Occipital lobe (tissue), 2 donors: ENCODE results near the gene DCAF5. TPM values are rescaled to one million over a fixed set of nuclear protein-coding genes. Genes with fewer than 3 reads are reported as not detected.
"Not testable (repeated sequence)": the region's sequence is repeated elsewhere in the genome, so short reads cannot be mapped to it uniquely, and the experiment has no call there.

Experiments
- DNase-seq: peaks from one replicate; lab custom pipeline; 2025; lab: John Stamatoyannopoulos, UW
- total RNA-seq: library from RNA; depleted of rRNA; stranded (reverse); fragments of >200 nt; gene quantifications from one replicate; pipeline ENCODE4 v1.2.3, GENCODE V29; 2014

Gene DCAF5
- total RNA-seq, 1 donor from 2014 or later: 37.1 TPM

DNA sequence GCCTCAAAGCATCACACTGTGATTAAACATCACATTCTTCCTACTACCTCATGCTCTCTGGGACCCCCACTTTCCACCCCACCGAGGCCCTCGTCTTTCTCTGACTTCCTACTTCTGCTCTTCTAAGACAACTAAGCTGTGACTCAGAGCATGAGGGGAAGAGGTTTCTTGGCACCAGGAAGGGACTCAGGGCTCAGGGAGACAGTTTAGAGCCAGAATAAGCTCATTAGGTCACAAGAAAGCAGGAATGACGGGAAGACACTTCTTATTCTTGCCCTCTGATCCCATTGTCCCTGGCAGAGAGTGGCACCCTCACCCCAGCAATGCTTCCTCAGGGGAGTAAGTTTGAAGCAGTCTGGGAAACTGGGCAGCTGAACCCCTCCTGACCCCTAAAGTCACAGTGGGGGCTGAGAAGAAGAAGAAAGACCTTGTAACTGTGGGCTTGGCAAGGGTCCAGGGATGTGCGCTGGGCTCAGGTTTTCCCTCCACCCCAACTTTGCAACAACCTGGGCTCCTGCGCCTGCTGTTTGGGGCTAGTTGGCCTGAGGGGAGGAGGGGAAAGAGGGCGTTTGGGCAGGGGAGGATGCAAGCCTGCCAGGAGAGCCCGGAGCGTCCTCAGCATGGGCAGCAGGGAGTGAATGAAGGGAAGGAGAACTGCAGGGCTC, 109.2 kb downstream of the DCAF5 start:
- no peak for DNase-seq

DNA sequence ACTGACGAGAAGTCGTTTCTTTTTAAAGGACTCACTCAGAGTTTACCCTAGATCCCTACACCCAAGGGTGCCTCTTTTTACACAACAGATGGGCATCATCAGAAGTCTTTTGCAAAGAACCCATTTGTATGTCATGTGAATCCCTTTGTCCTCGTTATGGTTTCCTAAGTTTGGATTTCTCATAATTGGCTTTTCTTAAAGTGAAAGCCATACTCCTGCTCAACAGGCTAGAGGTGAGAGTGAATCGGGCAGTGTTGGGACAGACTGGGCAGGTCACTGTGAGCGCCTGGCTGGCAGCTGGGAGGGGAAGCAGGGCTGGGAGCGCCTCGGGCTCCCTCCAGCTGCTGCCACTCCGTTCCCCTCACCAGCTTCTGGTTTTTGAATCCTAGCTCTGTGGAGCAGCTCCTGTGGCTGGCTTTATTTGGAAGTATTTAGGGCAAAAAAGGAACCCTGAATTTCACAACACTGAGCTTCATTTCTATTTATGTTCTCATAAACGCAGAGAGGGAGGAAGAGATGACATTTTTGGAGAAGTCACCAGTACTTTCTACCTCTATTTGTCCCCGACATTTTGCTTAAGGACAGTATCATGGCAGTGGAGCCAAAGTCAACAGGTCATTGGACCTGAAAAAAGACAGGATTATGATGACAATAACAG, 110.0 kb downstream of the DCAF5 start:
- no peak for DNase-seq

DNA sequence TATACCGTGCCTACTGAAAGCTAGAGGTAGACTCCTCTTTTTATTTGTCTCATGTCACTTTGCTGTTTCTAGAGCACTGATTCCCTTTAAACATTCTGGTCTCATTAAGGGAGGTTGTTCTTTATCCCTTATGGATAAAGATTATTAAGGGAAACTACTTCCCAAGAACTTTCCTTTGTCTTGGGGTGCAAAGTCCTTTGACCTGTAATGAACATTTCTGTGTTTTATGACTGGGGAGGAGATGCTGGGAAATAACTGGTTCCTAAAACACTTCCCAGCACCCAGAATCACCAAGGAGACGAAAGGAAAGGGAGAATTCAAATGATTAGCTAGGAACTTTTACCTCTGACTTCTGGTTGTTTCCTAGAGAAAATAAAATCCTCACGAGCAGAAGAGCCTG, 110.6 kb downstream of the DCAF5 start:
- DNase-seq: no peak

DNA sequence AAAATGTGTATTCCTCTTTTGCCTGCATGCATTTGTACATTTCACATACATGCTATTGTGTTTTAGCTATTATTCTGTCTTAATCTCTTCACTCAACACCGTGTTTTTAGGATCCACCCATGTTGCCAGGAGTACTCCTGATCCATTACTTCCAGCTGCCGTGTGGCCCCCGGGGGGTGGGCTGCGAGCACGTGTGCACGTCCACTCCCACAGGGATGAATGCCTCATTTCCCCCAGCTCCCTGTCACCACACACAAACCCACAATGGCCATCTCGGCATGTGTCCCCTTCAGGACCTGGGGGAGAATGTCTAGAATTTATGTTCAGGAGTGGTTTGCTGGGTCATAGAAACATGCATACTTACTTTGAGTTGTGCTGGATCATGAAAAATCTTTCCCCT, 111.1 kb downstream of the DCAF5 start:
- DNase-seq: no peak

DNA sequence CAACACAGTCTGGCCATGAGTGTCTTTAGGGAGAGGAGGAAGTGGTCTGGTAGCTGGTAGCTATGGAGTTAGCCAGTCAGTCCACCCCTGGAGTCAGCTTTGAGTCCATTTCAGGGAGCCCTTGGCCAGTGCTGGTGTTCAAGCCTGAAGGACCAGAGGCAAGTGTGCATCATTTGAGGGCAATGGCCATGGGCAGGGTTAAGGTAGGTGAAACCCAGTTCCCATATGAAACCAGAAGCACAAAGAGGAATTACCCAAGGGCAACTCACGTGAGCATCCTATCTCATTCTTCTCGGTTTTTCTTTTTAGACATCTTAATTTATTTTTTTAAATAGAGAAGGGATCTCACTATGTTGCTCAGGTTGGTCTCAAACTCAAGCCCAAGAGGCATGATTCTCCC, 112.6 kb downstream of the DCAF5 start:
- no peak for DNase-seq

DNA sequence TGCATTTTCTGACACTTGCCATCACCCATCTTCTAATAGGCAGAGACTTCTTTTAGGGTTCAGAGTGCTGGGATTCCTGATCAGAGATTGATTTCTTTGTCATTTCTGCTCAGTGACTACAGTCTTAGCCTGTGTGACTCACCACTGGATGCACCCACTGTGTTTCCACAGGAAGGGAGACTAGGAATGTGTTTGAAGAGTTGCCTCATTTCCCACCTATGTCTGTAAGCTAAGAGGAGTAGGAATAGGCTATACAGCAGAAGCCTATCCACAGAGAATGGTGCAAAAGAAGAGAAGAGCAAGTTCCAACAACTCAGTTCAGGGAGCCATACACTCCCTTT, 113.7 kb downstream of the DCAF5 start:
- no peak for DNase-seq

DNA sequence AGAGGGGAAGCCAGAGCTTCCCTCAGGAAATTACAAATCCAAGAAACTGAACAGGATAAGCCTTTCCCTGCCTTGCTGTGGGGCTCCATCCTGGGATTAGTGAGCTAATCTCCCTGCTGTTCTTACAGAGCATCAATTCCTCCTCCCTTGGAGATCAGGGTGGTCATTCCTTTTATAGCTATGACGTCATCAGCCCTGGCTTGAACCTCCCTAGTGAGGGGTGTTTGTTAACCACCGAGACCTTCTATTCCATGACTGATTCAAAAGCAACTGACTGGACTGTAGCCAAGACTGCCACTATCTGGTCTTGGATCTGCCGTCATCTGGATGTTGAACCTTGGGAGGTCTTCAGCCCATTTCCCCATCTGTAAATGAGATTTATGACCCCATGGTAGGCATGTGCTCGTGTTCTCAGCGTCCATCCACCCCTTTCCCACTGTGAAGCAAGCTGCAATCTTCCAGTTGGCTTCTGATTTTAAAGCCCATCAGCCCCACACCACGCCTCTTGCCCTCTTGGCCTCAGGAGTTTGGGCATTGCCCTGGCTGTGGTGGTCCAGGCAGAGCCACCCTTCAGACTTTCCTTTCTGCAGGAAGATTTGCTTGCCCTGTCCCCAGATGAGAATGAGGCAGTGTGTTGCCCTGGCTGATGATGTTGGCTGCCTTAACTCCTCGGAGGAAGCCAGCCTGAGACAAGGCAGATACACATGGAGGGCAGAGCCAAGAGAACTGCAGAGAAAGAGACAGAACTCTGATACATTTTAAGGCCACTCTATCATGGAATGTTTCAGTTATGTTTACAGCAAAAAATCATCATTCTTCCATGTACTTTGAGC, 114.2 kb downstream of the DCAF5 start:
- DNase-seq: no peak

DNA sequence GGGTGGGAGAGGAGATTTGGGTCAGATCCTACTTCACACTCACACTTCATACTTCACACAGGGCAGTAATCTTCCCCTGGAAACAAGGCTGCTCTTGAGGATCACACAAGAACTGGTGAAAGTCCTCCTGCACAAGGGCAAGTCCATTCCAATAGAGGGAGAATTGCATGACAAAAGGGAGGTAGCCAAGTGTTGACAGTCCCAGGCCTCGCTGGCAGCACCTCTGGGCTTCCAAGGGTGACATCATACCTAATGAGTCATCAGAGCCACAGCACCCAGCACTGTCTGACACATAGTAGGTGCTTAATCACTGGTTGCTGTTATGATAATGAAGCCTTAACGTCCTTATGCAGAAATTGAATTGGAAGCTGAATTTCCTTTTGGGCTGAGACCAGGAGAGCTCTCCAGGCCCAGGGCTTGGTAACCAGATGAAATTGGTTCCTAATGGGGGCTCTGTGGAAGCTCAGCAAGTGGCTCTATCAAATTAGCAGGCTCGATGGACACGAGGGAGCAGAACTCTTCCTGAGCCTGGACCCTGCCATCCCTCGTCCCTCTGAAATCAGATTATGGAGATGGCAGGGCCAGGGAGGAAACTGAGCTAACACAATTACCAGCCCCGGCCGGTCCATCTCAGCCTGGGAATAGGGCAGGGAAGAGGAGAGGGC, 115.0 kb downstream of the DCAF5 start:
- no peak for DNase-seq

DNA sequence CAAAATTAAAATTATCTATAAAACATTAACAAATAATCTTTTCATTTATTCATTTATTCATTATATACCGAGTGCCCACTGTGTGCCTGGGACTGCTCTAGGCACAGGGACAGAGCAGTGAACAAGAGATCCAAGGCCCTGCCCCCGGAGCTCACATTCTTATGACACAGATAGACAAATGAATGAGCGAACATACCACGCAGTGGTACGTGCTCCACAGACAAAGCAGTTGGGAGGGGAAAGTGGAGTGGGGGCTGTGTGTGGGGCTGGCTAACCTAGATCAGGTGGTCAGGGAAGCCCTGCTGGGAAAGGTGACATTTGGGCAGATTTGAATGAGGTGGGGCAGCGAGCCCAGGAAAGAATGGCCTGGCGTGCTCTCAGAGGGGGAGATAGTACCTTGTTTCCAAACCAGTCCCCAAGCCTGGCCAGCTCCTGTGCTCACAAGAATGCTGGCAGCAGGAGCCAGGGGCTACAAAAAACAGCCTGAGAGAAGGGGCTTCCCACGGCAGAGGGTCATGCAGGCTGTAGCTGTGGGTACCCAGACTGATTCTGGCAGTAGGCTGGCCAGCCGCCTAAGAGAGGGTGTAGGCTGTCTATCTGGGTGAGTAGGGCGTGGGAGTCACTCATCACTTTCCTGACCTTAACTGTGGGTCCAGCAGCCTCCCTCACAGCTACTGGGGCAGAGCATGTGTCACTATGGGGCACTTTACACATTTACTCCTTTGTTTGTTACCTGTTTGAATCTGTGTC, 116.0 kb downstream of the DCAF5 start:
- DNase-seq: no peak

DNA sequence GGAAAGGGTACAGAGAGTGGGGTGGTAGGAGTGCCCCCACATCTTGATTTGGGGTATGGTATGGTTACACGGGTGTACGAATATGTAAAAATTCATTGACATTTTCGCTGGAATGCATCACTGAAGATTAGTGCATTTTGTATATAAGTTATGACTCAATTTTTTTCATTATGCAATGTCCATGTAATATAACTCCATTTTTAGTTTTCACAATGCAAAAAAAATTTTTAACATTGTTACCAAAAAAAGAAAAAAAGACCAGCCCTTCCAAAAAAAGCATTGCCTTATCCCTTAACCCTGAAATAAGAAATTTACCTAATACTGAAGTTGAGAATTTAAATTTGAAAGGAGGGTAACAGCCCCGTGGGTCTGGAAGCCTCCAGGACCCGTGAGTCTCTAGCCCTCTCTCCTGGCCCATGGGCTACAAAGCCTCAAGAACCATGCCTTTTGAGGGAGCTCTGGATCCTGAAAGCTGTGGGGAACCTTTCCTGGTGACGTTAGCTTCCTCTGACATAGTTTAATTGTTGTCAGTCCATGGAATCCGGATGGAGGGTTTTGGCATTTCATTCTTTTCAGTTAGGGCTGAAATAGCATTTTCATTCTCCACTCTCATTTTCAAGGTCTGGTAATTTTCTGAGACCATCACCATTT, 118.2 kb downstream of the DCAF5 start:
- DNase-seq: no peak

DNA sequence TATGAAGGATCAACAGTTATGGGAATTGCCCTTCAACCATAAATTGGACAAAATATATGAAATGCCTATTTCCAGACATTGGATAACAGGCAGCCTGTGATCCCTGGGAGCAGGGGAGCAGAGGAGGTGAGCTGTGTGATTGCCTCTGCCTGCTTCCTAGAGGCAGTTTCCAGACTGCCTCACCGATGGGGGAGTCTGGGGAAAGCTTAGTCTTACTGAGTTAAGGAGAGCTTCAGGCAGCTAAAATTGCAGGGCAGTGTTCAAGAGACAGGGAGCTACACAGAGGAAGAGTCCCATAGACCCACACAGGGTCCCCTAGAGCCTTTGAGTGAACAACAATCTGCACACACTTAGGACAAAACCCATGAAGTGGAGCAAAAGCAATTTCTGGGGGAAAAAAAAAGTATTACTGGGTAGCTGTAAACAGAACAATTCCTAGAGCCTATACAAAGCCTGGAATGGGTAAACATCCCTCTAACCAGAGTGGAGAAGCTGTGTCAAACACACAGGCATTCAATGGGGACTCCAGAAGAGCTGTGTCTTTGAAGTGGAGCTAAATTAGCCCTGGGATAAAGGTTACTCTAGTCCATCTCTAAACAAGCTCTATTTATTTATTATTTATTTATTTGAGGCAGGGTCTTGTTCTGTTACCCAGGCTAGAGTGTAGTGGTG, 125.5 kb downstream of the DCAF5 start:
- DNase-seq: no peak

DNA sequence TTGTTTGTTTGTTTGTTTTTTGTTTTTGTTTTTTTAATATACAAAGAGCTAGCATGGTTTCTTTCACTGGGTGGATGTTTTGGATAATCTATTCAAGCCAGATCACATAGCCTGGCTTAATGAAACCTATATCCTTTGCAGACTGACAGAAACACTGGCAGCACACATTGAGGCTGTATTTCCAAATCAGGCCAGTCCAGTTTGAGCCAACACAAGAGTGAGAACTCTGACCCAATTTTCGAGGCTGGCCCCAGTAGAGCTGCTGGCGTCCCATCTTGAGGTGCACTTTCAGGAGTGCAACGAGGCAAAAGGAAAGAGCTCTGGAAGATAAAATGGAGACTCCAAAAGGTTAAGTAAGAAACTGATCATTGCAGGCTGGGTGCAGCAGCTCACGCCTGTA, 129.9 kb downstream of the DCAF5 start:
- no peak for DNase-seq

DNA sequence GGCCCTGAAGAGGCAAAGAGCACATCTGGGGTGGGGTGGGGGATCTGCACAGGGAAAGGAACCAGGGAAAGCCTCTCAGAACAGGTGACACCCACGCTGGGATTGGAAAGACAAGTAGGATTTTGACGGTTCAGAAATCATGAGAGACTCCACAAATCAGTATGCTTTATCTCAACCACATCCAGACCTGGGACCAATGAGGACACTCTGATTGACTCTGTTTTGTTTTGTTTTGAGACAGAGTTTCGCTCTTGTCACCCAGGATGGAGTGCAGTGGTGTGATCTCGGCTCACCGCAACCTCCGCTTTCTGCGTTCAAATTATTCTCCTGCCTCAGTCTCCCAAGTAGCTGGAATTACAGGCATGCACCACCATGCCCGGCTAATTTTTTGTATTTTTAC, 130.8 kb downstream of the DCAF5 start:
- not testable (repeated sequence) for DNase-seq

DNA sequence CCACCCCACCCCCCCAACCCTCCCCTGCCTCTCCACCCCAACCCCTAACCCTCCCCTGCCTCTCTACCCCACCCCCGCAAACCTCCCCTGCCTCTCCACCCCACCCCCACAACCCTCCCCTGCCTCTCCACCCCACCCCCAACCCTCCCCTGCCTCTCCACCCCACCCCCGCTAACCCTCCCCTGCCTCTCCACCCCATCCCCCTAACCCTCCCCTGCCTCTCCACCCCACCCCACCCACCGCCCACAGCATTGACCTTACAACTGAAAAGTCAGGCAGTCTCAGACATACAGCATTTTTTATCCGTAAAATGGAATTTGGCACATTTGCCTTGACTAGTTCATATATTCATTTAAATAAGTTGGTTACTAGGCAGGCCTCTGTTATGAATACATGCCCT, 135.2 kb downstream of the DCAF5 start:
- DNase-seq: no peak

DNA sequence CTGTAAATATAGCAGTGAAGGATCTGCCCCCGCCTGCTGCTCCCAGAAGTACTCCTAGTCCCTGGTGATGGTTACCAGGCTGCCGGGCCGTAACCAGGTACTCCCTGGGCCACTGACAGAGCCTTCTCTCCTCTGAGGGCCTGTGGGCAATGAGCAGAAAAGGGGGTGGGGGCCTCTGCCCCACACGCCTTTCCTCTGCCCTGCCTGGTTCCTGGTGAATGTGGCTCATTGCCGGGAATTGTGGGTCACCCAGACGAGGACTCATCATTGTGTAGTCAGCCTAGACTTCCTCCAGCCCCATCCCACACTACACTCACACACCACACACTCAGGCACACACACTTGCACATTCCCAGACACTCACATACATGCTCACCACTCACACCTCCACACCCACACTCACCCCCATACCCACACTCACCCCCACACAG, 138.1 kb downstream of the DCAF5 start:
- peak; percentile 19 for DNase-seq

DNA sequence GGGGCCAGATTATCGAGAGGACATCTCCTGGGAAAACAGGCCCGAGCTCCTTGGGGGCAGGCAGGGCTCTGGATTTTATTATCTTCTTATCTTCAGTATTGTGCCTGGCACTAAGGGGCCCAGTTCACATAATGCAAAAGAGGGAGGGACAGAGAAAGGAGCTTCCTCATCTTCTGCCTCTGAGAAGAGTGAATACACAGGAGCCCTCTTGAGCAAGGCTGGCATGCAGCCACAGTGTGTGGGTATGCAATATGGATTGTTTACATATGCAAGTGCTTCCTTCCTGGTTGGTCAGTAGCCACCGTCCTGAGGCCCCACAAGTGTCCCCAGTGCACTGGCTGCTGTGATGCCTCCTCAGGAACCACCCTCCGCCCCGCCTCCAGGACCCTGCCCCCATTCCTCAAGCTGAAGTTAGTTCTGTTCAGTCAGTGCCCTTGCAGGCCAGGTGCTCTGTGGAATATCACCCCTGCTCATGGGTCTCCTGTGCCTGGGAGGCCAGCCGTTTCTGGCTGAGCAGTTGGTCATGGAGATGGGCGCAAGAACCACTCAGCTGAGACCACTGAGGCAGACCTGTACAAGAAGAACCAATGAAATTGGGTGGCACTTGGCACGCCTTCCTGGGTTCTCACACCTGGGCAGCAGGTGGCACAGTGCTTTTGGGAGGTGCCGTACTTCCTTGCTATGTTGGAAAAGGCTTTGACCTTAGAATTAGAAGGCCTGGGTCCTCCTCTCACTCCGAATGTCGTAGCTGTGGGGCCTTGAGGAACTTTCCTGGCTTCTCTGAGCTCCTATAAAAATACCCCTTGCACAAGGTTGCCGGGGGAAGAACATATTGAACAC, 138.8 kb downstream of the DCAF5 start:
- no peak for DNase-seq

DNA sequence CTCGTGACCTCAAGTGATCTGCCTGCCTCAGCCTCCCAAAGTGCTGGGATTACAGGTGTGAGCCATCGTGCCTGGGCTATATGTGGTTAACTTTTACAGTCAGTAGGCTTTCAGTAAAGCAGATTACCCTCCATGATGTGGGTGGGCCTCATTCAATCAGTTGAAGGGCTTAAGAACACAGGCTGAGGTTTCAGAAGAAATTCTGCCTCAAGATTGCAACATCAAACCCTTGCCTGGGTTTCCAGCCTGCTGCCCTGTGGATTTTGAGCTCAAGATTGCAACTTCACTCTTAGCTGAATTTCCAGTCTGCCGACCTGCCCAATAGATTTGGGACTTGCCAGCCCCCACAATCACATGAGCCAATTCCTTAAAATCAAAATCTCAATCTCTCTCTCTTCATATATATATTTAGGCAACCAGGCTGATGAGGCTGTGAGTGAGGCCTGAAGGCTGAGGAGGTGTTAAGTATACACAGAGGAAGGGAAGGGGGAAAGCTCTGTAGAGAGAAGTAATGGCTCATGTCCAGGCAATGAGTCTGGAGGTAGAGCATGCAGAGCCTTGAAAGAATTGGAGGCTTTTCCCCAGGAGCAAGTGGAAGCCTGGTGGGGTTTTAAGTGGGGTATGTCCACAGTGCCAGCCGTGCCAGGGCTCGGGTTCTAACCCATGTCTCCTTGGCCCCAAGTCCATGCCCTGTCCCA, 140.5 kb downstream of the DCAF5 start:
- DNase-seq: no peak

DNA sequence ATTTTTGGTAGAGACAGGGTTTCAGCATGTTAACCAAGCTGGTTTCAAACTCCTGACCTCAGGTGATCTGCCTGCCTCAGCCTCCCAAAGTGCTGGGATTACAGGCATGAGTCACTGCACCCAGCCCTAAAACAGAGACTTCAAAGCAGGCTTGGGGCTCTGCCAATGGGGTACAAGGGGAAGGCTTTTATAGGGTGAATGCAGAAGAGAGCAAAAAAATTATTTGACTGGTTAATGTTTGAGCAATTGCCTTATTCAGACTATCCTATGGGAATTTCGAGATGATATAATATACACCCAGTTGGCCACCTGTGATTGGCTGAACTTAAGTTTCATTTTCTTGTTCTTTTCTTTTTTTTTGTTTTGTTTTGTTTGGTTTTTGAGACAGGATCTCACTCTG, 142.3 kb downstream of the DCAF5 start:
- DNase-seq: no peak

DNA sequence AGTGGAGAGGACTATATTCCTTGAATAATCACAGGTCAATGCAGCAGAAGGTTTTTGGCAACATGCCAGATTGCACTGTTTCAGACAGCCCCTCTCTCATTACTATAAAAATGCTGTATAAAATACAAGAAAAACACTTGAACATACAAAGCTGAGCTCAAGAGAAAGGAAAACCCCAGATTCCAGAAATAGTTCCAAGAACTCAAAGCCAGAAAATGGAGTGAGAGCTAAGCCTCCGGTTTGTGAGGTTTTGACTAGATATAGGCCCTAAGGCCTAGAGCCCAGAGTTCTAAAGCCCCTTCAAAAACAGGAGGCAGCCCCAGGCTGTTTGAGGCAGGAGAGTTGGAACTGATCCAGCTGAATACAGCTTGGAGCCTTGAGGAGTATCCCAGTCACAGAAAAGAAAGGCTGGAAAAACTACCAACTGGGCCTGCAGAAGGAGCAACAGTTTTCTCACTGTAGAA, 144.5 kb downstream of the DCAF5 start:
- DNase-seq: no peak
